Keratinocyte (primary cell): ENCODE results near the gene ZNF74. TPM values are rescaled to one million over a fixed set of nuclear protein-coding genes. Genes with fewer than 3 reads are reported as not detected.
"Not testable (repeated sequence)": the region's sequence is repeated elsewhere in the genome, so short reads cannot be mapped to it uniquely, and the experiment has no call there.

ENCODE experiments used
- DNase-seq: peaks from one replicate; pipeline ENCODE4 v3.0.0-alpha.2; 2011; ENCODE audit warnings: low read depth, missing footprints, low spot score
- FAIRE-seq: peaks from 2 replicates; lab custom pipeline; 2011; peaks lifted over from hg19 to GRCh38; lab: Jason Lieb, UNC
- H2AFZ ChIP-seq: 2 replicates; pipeline ENCODE4 v1.6.0; 2012; ENCODE audit warnings: low read length, control low read depth, inconsistent platforms; ENCODE audit not compliant: control insufficient read depth
- H3K27ac ChIP-seq: 2 replicates; pipeline ENCODE4 v1.5.1; 2011; ENCODE audit warnings: low read length; ENCODE audit not compliant: control insufficient read depth, insufficient read depth
- H3K27me3 ChIP-seq: 3 replicates; pipeline ENCODE4 v1.6.0; 2011; ENCODE audit warnings: low read length; ENCODE audit not compliant: control insufficient read depth, insufficient read depth; ENCODE audit errors: extremely low read depth
- H3K36me3 ChIP-seq, 2 experiments: 2 replicates in 1 of 2; 3 replicates in 1 of 2; pipeline ENCODE4 v1.5.1; 2011; ENCODE audit warnings: low read length in 2 of 2, mild to moderate bottlenecking in 1 of 2; ENCODE audit not compliant: control insufficient read depth in 2 of 2, insufficient read depth in 2 of 2; ENCODE audit errors: extremely low read depth in 1 of 2
- H3K4me1 ChIP-seq: 3 replicates; pipeline ENCODE4 v1.5.1; 2011; ENCODE audit warnings: low read length; ENCODE audit not compliant: control insufficient read depth, insufficient read depth; ENCODE audit errors: extremely low read depth
- H3K4me2 ChIP-seq: 3 replicates; pipeline ENCODE4 v1.6.0; 2011; ENCODE audit warnings: low read depth, low read length; ENCODE audit not compliant: control insufficient read depth, insufficient read depth; ENCODE audit errors: extremely low read depth
- H3K4me3 ChIP-seq, 3 experiments: fragments of 200-600 bp in 1 of 3; sonication (generic) in 1 of 3; 2 replicates in 2 of 3; 3 replicates in 1 of 3; pipeline ENCODE4 v1.5.1; 2011 to 2016; ENCODE audit warnings: low read length in 3 of 3, mild to moderate bottlenecking in 3 of 3, control low read depth in 2 of 3, inconsistent platforms in 1 of 3, low read depth in 1 of 3, mixed read lengths in 1 of 3, mixed run types in 1 of 3, moderate library complexity in 1 of 3; ENCODE audit not compliant: control insufficient read depth in 2 of 3, insufficient read depth in 2 of 3; ENCODE audit errors: extremely low read depth in 1 of 3
- H3K79me2 ChIP-seq: 2 replicates; pipeline ENCODE4 v1.6.0; 2012; ENCODE audit warnings: low read length; ENCODE audit not compliant: control insufficient read depth, insufficient read depth
- H3K9ac ChIP-seq: 3 replicates; pipeline ENCODE4 v1.6.0; 2011; ENCODE audit warnings: low read length; ENCODE audit not compliant: control insufficient read depth, insufficient read depth; ENCODE audit errors: extremely low read depth
- H3K9me1 ChIP-seq: 3 replicates; pipeline ENCODE4 v1.6.0; 2011; ENCODE audit warnings: low read length; ENCODE audit not compliant: control insufficient read depth, insufficient read depth; ENCODE audit errors: extremely low read depth
- H3K9me3 ChIP-seq: 2 replicates; pipeline ENCODE4 v1.5.1; 2012; ENCODE audit warnings: low read depth, low read length; ENCODE audit not compliant: control insufficient read depth
- H4K20me1 ChIP-seq: 3 replicates; pipeline ENCODE4 v1.6.0; 2011; ENCODE audit warnings: low read length; ENCODE audit not compliant: control insufficient read depth, insufficient read depth; ENCODE audit errors: extremely low read depth
- CTCF ChIP-seq, 3 experiments: IDR thresholded peaks in 1 of 3; conservative IDR thresholded peaks in 1 of 3; optimal IDR thresholded peaks in 1 of 3; 2 replicates in 2 of 3; 3 replicates in 1 of 3; pipeline versions ENCODE3 to v1.5.1; 2011; ENCODE audit warnings: low read length in 3 of 3, mild to moderate bottlenecking in 3 of 3, moderate library complexity in 2 of 3, control low read depth in 1 of 3, inconsistent platforms in 1 of 3; ENCODE audit not compliant: insufficient read depth in 2 of 3; ENCODE audit errors: extremely low read depth in 1 of 3
- EZH2 ChIP-seq: IDR thresholded peaks from one replicate; pipeline ENCODE4 v1.6.1; 2012; ENCODE audit warnings: inconsistent platforms, mild to moderate bottlenecking, low read length, moderate library complexity
- dilution Hi-C: fragments of 300-500 bp; cut with MboI; formaldehyde crosslinking; loops from one replicate; pipeline ENCODE4 v1.7.0; 2020; ENCODE audit warnings: low sequenced_read_pairs; ENCODE audit not compliant: extremely low pct_ligation_motif_present
- polyA plus RNA-seq, 5 experiments: library from polyadenylated mRNA; depleted of rRNA in 3 of 5; stranded (reverse) in 3 of 5; stranded (forward) in 1 of 5; unstranded in 1 of 5; fragments of >200 nt; gene quantifications; 1 replicate in 1 of 5; 2 replicates in 3 of 5; 3 replicates in 1 of 5; pipeline versions ENCODE4 v1.2.1 to v1.2.3, GENCODE V29; 2011 to 2012; ENCODE audit warnings: missing spikeins in 2 of 5, low read depth in 1 of 5, low replicate concordance in 1 of 5

The ZNF74 gene
- polyA plus RNA-seq, 1 donor (not counting 4 experiments of a cell fraction or from before 2014, with no cell fraction given): 5.2 TPM

- H3K4me3 ChIP-seq: no peak overlapping the region
- H4K20me1 ChIP-seq: no peaks in the 10 kb centered on the region
- no peak overlapping the region for H3K27ac ChIP-seq
- peaks cover 3% of the 10 kb centered on the region for H3K4me1 ChIP-seq
- TF ChIP-seq EZH2 (no peak), CTCF (optimal IDR thresholded peaks at IDR 0.05 in 1 of 3, IDR thresholded peaks at IDR 0.05 in 1 of 3, conservative IDR thresholded peaks at IDR 0.05 in 1 of 3; ENCODE audit: extremely low read depth in 1 of 3, insufficient read depth in 2 of 3, low read length in 3 of 3) (no peak)
- FAIRE-seq (no peak), DNase-seq (no peak)
- H3K27me3 ChIP-seq: no peaks in the 10 kb centered on the region
- dilution Hi-C loops: no loop called here
- no peaks in the 10 kb centered on the region for H3K36me3 ChIP-seq
- H3K9ac ChIP-seq: no peak overlapping the region
- no peak overlapping the region for H3K4me2 ChIP-seq
- no peaks in the 10 kb centered on the region for H3K9me1 ChIP-seq
- no peak overlapping the region for H2AFZ ChIP-seq
- no peaks in the 10 kb centered on the region for H3K79me2 ChIP-seq
- H3K9me3 ChIP-seq: no peaks in the 10 kb centered on the region
Measured at GRCh38 chr22:20354238-20354975, 39.5 kb upstream of the ZNF74 start.

GRCh38 chr22:20355939-20356636 is 37.9 kb upstream of the ZNF74 start:
- H3K9me3 ChIP-seq, FAIRE-seq, H3K27ac ChIP-seq, H3K27me3 ChIP-seq, dilution Hi-C loops, H3K79me2 ChIP-seq, H3K9ac ChIP-seq, H3K4me1 ChIP-seq, H3K4me2 ChIP-seq, H3K9me1 ChIP-seq, H3K36me3 ChIP-seq, H2AFZ ChIP-seq, DNase-seq, H4K20me1 ChIP-seq, H3K4me3 ChIP-seq: not testable (repeated sequence)

GRCh38 chr22:20356906-20357305 is 37.0 kb upstream of the ZNF74 start:
- H3K4me1 ChIP-seq, H3K27me3 ChIP-seq, H3K79me2 ChIP-seq, H4K20me1 ChIP-seq, H3K36me3 ChIP-seq, H3K9me1 ChIP-seq, H3K9me3 ChIP-seq, DNase-seq, FAIRE-seq, H3K9ac ChIP-seq, H2AFZ ChIP-seq, H3K4me2 ChIP-seq, dilution Hi-C loops, H3K27ac ChIP-seq, H3K4me3 ChIP-seq: not testable (repeated sequence)

GRCh38 chr22:20357967-20358366 is 36.0 kb upstream of the ZNF74 start:
- H4K20me1 ChIP-seq, H3K9ac ChIP-seq, FAIRE-seq, H3K27ac ChIP-seq, DNase-seq, H3K9me1 ChIP-seq, H3K9me3 ChIP-seq, dilution Hi-C loops, H3K79me2 ChIP-seq, H3K4me1 ChIP-seq, H2AFZ ChIP-seq, H3K4me3 ChIP-seq, H3K27me3 ChIP-seq, H3K4me2 ChIP-seq, H3K36me3 ChIP-seq: not testable (repeated sequence)
